Heart right ventricle (tissue), 16 donors: ENCODE measurements around the gene NEDD4. TPM values are rescaled to one million over a fixed set of nuclear protein-coding genes. Genes with fewer than 3 reads are reported as not detected.
"Not testable (repeated sequence)": the region's sequence is repeated elsewhere in the genome, so short reads cannot be mapped to it uniquely, and the experiment has no call there.

Experiments used
- ATAC-seq, 8 donors: fragments of 200-7000 bp; cut with Tn5 transposase; one replicate each; pipeline ENCODE4 v1.9.1; 2020; ENCODE audit warnings: mild to moderate bottlenecking in 8 of 8, moderate library complexity in 8 of 8, moderate number of reproducible peaks in 1 of 8
- DNase-seq, 2 donors: peaks; one replicate each; pipeline ENCODE4 v3.0.0-alpha.2; 2020
- H3K27ac ChIP-seq, 10 donors: fragments of 200-600 bp; sonication (generic) in 2 of 10; one replicate each; pipeline versions ENCODE4 v1.5.0 to v1.8.0; 2020 to 2022; ENCODE audit warnings: mild to moderate bottlenecking in 3 of 10
- H3K27me3 ChIP-seq, 7 donors: fragments of 200-600 bp; one replicate each; pipeline ENCODE4 v1.8.0; 2021 to 2022; ENCODE audit warnings: mild to moderate bottlenecking in 2 of 7
- H3K36me3 ChIP-seq, 9 donors: fragments of 200-600 bp; sonication (generic) in 1 of 9; one replicate each; pipeline versions ENCODE4 v1.5.0 to v1.8.0; 2020 to 2022; ENCODE audit warnings: mild to moderate bottlenecking in 2 of 9
- H3K4me1 ChIP-seq, 9 donors: fragments of 200-600 bp; sonication (generic) in 1 of 9; one replicate each; pipeline versions ENCODE4 v1.5.0 to v1.8.0; 2020 to 2022; ENCODE audit warnings: mild to moderate bottlenecking in 4 of 9
- H3K4me3 ChIP-seq, 10 donors: fragments of 200-600 bp; sonication (generic) in 2 of 10; one replicate each; pipeline versions ENCODE4 v1.5.0 to v1.8.0; 2020 to 2022; ENCODE audit warnings: mild to moderate bottlenecking in 7 of 10, moderate library complexity in 2 of 10
- H3K9me3 ChIP-seq, 11 donors: fragments of 200-600 bp in 10 of 11; sonication (generic) in 2 of 11; one replicate each; pipeline versions ENCODE4 v1.5.0 to v1.8.0; 2013 to 2022; ENCODE audit warnings: mild to moderate bottlenecking in 2 of 11, control low read depth in 1 of 11, moderate library complexity in 1 of 11
- WGBS, 2 donors: extraction: QIAGEN DNeasy Blood & Tissue Kit; methylation state at CpG; one replicate each; pipeline ENCODE4 v1.1.7; 2013; ENCODE audit warnings: inconsistent platforms in 1 of 2; 5-methylcytosine and 5-hydroxymethylcytosine counted together
- intact Hi-C, 10 donors: fragments of 100-400 bp; cut with DNase I; formaldehyde crosslinking; loops; one replicate each; pipeline versions ENCODE4 v1.11.1 to v1.14.2; 2022
- polyA plus RNA-seq, 2 donors: library from polyadenylated mRNA; stranded (reverse); fragments of 200-250 nt; gene quantifications; one replicate each; pipeline ENCODE4 v1.2.3, GENCODE V29; 2013
- total RNA-seq, 10 donors: library from RNA; stranded (reverse); fragmentation: NEBNext Ultra II Directional in 3 of 10; extraction: Animal tissue kit (Norgen Biotek cat#: 25700) in 3 of 10; gene quantifications; one replicate each; pipeline versions ENCODE4 v1.2.1 to v1.2.4, GENCODE V29; 2021 to 2023
- TF ChIP-seq, protein P1 (sequence below), 9 donors: fragments of 200-600 bp; sonication (generic) in 2 of 9; IDR thresholded peaks; one replicate each; pipeline versions ENCODE4 v1.5.0 to v1.8.0; 2021 to 2022; ENCODE audit warnings: antibody characterized with exemption in 9 of 9, mild to moderate bottlenecking in 5 of 9, moderate library complexity in 1 of 9
- donor health status: Arrhythmogenic right ventricular cardiomyopathy.
- donor health status: ischemic (EF 13 %, LVEDD 7.1; RV severe dilation, severe dysfunction).
- donor health status: healthy with polysubstance abuse.
- donor health status: DM: no; HTN: yes; CAD: no.
- donor health status: DM: no; HTN: no; CAD: no.
- donor health status: ischemic (EF 25% LVEDD 6.9; RV normal size, moderate dysfunction).
- donor health status: ischemic (EF 25% LVEDD 5.7; RV mildly dilated, moderate dysfunction).
- donor health status: healthy.
- donor health status: DM: yes; HTN: yes; CAD: no.
- donor health status: Ischemic cardiomyopathy.
- donor health status: ischemic (EF 35%, LVEDD 5.7; RV mildly dilated, moderate dysfunction).
- donor health status: nonischemic (EF 11% LVEDD 7.7; RV severe dilation, severe dysfunction).
- donor health status: DM: yes; HTN: yes; CAD: no.
- donor health status: PGD.
- donor health status: ischemic (EF 29% LVEDD 5.4; RV normal size, mild dysfunction).
- donor health status: nonischemic (EF 23%, LVEDD 6.1; RV moderate dilation, normal function).

Gene NEDD4
- total and polyA plus RNA-seq, 12 donors = 3.5 to 11.5 (median 8.7) TPM

DNA sequence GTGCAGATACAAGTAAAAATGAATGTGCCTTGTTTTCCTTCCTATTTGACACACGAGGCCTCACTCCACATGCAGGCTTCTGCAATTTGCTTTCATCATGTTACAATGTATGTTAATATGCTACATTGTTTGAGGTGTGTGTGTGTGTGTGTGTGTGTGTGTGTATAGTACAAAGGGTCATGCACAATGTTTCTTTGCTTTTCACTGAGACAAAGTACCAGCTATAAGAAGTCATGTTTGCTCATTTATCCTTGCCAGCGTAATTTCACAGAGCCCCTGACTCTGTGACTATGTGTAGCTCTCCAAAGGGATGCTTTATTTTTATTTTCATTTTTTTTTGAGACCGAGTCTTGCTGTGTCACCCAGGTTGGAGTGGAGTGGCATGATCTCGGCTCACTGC lies 38.0 kb upstream of the NEDD4 start:
- H3K27ac ChIP-seq = no peak overlapping the region
- H3K27me3 ChIP-seq = no peaks in the 10 kb centered on the region
- no peaks in the 10 kb centered on the region for H3K36me3 ChIP-seq
- no peak overlapping the region for H3K4me3 ChIP-seq
- no peaks in the 10 kb centered on the region for H3K9me3 ChIP-seq
- WGBS, 2 donors = 84 to 85% methylated on average over 4 of the region's 4 CpGs
- H3K4me1 ChIP-seq = no peaks in the 10 kb centered on the region
- intact Hi-C loops = no loop called here
- ATAC-seq (no peak), DNase-seq (no peak)
- TF ChIP-seq, protein P1, sequence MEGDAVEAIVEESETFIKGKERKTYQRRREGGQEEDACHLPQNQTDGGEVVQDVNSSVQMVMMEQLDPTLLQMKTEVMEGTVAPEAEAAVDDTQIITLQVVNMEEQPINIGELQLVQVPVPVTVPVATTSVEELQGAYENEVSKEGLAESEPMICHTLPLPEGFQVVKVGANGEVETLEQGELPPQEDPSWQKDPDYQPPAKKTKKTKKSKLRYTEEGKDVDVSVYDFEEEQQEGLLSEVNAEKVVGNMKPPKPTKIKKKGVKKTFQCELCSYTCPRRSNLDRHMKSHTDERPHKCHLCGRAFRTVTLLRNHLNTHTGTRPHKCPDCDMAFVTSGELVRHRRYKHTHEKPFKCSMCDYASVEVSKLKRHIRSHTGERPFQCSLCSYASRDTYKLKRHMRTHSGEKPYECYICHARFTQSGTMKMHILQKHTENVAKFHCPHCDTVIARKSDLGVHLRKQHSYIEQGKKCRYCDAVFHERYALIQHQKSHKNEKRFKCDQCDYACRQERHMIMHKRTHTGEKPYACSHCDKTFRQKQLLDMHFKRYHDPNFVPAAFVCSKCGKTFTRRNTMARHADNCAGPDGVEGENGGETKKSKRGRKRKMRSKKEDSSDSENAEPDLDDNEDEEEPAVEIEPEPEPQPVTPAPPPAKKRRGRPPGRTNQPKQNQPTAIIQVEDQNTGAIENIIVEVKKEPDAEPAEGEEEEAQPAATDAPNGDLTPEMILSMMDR (IDR thresholded peaks at IDR 0.05) = no peak

DNA sequence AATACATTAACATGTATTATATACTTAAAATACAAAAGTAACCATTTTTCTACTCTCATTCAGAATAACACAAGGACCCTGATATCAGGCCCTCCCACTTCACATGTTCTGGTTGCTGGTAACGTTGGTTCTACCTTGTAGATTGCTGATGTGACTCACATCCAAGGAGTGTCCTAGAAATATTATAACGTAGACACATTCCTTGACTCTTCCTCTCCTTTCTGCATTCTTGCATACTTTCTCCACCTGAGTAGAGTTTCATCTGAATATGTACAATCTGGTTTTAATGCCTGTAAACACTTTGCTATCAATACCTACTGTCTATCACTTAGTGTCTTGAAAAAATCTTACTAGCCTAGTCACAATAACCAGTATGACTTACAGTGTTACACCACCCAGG lies 35.0 kb upstream of the NEDD4 start:
- TF ChIP-seq, protein P1 (IDR thresholded peaks at IDR 0.05) = no peak
- Histone ChIP-seq H3K4me1 (no peaks in the 10 kb centered on the region), H3K36me3 (no peaks in the 10 kb centered on the region), H3K9me3 (peaks cover 0 to 11% (median 0%) of the 10 kb centered on the region in 11 donors), H3K27me3 (no peaks in the 10 kb centered on the region), H3K27ac (no peak overlapping the region), H3K4me3 (no peak overlapping the region)
- DNase-seq = no peak
- ATAC-seq = no peak
- WGBS, 2 donors = 81 to 90% methylated on average over 2 of the region's 2 CpGs
- intact Hi-C loops = no loop called here

DNA sequence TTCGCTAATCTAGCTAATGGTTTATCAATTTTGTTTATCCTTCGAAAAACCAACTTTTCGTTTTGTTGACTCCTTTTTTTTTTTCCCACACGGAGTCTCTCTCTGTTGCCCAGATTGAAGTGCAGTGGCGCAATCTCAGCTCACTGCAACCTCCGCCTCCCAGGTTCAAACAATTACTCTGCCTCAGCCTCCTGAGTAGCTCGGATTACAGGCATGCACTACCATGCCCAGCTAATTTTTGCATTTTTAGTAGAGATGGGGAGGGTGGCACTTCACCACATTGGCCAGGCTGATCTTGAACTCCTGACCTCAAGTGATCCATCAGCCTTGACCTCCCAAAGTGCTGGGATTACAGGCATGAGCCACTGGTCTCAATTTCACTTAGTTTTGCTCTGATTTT lies 29.7 kb upstream of the NEDD4 start:
- 91 to 94% methylated on average over 7 of the region's 7 CpGs for WGBS, 2 donors
- H3K9me3 ChIP-seq = peaks cover 0 to 11% (median 0%) of the 10 kb centered on the region in 11 donors
- H3K27ac ChIP-seq, ATAC-seq, DNase-seq, intact Hi-C loops, H3K4me3 ChIP-seq, H3K4me1 ChIP-seq, H3K36me3 ChIP-seq, H3K27me3 ChIP-seq: not testable (repeated sequence)

DNA sequence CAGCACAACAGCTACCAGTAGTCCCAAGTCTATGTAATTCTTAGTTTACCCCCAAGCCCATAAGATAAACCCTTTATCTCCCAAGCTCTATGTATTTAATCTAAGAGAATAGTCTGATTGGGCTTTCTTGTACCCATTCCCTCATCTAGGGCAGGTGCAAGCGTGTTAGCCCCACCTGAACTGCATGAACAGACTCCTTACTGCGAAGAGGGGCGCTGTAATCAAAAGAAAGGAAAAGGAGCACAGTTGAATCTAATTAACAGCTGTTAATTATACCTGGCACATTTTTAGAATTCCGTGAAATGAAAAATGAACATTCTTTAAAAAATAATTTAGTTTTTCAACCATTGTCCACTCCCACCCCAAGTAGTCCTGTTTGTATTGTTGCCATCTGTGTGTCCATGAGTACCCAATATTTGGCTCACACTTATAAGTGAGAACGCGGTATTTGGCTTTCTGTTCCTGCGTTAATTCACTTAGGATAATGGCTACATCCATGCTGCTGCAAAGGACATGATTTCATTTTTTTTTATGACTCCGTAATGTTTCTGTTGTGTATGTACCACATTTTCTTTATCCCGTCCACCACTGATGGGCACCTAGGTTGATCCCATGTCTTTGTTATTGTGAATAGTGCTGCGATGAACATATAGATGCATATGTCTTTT lies 26.5 kb upstream of the NEDD4 start:
- TF ChIP-seq, protein P1 (IDR thresholded peaks at IDR 0.05) = no peak
- H3K4me1 ChIP-seq = no peaks in the 10 kb centered on the region
- H3K9me3 ChIP-seq = peaks cover 0 to 7% (median 0%) of the 10 kb centered on the region in 11 donors
- intact Hi-C loops = no loop called here
- no peak overlapping the region for H3K4me3 ChIP-seq
- no peak for DNase-seq
- H3K36me3 ChIP-seq = no peaks in the 10 kb centered on the region
- no peak for ATAC-seq
- 95 to 97% methylated on average over 10 of the region's 10 CpGs for WGBS, 2 donors
- H3K27ac ChIP-seq = no peak overlapping the region
- no peaks in the 10 kb centered on the region for H3K27me3 ChIP-seq

DNA sequence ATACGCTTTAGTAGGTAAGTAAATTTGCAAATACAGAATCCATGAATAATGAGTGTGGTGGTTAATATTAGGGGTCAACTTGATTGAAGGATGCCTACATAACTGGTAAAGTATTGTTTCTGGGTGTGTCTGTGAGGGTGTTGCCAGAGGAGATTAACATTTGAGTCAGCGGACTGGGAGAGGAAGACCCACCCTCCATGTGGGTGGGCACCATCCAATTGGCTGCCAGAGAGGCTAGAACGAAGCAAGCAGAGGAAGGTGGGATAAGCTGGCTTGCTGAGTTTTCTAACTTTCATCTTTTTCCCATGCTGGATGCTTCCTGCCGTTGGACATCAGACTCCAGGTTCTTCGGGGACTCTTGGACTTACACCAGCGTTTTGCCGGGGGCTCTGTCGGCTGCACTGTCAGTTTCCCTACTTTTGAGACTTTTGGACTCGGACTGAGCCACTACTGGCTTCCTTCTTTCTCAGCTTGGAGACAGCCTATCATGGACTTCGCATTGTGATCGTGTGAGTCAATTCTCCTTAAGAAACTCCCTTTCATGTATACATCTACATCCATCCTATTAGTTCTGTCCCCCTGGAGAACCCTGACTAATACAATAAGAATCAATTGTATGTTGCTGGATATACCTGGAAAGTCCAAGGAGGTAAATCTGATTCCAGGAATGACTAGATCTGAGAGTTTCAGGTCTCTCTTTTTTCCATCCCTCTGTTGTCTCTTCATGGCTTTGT lies 25.8 kb upstream of the NEDD4 start:
- H3K27ac ChIP-seq = no peak overlapping the region
- H3K36me3 ChIP-seq = no peaks in the 10 kb centered on the region
- H3K27me3 ChIP-seq = no peaks in the 10 kb centered on the region
- ATAC-seq (no peak), DNase-seq (no peak)
- WGBS, 2 donors = 84 to 88% methylated on average over 11 of the region's 11 CpGs
- H3K9me3 ChIP-seq = peaks cover 0 to 7% (median 0%) of the 10 kb centered on the region in 11 donors
- TF ChIP-seq, protein P1 (IDR thresholded peaks at IDR 0.05) = no peak
- H3K4me3 ChIP-seq = no peak overlapping the region
- intact Hi-C loops = no loop called here
- no peaks in the 10 kb centered on the region for H3K4me1 ChIP-seq
